HG03469 (cell line): ENCODE results near the gene MINDY1.

Experiments
- ATAC-seq: cut with Tn5 transposase; IDR thresholded peaks from one replicate; pipeline ENCODE4 v1.9.1; 2021; ENCODE audit warnings: mild to moderate bottlenecking, moderate library complexity, moderate number of reproducible peaks; ENCODE audit not compliant: unreplicated experiment

Gene MINDY1

DNA sequence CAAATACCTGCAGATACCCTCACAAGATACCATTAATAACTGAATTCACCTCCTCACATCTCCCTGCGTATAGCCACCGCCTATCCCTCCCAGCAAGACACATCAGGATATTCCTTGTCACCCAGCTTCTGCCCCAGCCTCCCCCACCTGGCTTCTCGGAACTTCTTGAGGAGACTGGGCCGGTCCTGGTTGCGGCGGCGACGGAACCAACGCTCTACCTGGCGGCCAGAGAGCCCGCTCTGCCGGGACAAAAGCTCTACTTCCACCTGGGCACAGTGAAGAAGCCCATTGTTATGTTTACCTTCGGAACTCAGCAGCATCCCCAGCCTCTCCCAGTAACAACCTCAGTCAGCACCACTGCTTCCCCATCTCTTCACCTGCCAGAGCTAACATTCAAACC lies 38.8 kb downstream of the MINDY1 start:
- no peak for ATAC-seq

DNA sequence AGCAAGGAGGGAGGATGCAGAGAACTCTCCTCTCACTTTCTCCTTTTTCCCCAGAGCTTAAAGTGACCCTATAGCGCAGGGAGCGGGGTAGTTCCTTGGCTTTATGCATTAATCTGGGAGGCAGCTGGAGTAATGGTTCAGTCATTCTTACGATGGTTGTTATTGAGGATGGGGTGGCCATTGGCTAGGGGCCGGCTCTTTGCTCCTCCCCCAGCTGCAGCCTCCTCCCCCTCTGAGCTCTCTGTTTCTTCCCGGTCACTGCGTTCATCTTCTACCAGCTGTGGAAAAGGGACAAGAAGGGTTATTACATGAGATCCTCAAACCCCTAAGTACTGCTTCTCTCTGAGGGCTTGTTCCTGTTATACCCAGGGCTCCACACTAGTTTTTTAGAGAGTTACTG lies 40.7 kb downstream of the MINDY1 start:
- no peak for ATAC-seq

DNA sequence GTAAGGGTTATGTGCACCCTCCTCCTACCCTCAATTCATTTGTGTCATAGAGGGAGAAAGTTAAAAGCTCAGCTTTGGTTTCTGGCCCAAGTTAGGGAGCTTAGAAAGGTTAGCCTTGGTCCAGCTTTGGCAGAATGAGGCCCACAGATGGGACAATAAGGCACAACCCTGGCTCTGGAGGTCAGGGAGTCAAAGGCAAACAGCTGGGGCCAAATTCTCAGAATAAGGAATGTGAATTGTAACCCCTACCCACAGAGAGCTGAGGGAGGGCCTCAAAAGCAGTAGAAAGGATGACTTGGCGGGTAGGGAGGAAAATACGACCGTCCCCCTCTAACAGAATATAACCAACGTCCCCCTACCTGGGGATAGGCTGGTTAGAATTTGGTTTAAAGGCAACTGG lies 41.1 kb downstream of the MINDY1 start:
- ATAC-seq: no peak

DNA sequence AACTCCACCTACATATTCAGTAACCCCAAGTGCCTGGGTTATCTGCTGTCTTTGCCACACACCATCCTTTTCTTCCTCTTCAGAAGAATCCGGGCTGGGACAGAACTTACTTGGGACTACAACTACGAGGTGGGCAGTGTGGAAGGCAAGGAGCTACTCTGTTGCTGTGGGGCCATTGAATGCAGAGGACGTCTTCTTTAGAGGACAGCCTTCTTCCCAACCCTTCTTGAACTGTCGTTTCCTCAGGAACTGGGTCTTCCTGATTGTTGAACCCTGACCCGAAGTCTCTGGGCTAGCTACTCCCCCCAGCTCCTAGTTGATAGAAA lies 42.6 kb downstream of the MINDY1 start:
- ATAC-seq: no peak

DNA sequence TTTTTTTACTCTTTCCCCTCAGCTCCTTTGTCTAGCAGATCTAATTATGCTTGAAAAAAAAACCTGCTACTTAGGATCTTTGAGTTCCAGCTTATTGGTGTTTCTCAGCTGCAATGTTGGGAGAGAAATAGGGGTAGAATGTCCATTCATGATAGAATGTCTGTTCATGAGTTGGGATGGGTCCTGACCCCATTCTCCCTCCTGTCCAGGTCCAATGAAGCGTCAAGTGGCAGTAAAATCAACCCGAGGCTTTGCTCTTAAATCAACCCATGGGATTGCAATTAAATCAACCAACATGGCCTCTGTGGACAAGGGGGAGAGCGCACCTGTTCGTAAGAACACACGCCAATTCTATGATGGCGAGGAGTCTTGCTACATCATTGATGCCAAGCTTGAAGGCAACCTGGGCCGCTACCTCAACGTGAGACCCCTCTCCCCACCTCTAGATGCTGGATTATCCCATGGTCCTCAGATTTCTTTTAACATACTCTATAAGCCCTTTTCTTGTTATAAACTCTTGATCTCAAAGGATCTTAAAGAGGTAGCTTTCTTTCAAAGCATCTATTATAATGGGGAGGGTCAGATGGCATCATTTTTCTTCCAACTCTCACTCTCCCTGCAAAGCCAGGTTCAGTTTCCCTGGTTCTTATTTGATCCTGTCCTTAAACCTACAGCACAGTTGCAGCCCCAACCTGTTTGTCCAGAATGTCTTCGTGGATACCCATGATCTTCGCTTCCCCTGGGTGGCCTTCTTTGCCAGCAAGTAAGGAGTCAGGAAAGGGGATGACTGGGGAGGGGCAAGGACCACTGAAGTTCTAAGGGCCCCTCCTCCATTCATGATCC lies 43.2 kb downstream of the MINDY1 start:
- ATAC-seq: no peak

DNA sequence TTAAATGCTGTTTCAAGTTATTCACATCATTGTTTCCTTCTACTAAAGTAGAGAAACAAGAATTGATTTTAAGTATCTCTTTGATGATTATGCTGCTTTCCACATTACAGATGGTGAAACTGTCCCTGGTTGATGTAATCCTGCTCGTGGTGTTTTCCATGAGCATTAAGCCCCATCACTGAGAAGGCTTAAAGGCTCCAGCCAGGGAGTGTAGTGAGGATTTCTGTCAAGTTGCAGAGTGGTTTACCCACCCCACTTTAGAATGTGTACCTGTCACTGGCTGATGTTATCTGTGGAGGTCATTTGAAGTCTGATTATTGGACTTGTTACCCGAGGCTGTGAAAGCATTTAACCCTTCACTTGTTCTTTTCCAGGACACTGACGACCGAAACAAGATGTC lies 44.9 kb downstream of the MINDY1 start:
- ATAC-seq: no peak

DNA sequence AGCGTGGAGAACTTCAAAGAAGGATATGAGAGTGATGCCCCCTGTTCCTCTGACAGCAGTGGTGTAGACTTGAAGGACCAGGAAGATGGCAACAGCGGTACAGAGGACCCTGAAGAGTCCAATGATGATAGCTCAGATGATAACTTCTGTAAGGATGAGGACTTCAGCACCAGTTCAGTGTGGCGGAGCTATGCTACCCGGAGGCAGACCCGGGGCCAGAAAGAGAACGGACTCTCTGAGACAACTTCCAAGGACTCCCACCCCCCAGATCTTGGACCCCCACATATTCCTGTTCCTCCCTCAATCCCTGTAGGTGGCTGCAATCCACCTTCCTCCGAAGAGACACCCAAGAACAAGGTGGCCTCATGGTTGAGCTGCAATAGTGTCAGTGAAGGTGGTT lies 46.1 kb downstream of the MINDY1 start:
- ATAC-seq: no peak

DNA sequence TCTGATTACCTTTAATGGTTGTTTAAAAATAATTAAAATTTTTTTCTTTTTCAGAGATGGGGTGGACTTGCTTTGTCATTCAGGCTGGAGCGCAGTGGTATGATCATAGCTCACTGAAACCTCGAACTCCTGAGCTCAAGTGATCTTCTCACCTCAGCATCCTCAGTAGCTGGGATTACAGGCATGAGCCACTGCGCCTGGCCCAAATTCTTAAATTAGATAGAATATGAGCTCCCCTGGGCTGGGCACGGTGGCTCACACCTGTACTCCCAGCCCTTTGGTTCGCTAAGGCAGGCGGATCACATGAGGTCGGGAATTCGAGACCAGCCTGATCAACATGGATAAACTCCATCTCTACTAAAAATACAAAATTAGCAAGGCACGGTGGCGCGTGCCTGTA lies 49.0 kb downstream of the MINDY1 start:
- ATAC-seq: no peak

DNA sequence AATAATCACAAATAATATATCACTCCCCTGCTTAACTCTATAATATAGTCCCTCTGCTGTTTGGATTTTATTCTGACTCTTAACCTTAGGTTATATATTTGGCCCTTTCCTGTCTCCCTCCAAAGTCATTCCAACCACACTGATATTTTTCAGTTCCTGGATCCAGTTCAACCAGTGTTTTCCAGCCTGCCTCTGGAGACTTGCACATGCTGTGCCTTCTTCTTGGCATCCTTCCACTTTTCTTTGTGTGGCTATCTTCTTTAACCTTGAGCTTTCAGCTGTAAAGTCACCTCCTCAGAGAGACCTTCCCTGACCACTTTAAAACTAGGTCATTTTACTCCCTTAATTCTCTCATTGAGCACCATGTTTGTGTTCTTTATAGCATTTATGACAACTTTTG lies 51.4 kb downstream of the MINDY1 start:
- no peak for ATAC-seq

DNA sequence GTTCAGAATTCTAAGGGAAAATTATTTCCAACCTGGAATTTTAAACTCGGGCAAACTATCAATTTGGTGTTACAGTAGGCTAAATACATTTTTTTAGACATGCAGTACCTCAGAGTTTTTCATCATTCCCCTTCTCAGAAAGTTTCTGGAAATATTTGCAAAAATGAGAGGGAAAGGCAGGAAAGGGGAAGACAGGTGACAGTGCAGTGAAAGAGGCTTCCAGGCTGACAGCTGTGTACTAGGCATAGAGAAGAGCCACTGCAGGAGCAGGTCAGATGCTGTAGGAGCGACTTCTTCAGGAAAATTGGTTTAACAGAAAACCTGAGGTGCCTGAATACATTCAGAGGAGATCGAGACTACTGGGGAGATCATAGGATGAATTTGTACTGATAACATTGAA lies 52.0 kb downstream of the MINDY1 start:
- no peak for ATAC-seq
